ENCODE data around the gene CAPN10. TPM values are rescaled to one million over a fixed set of nuclear protein-coding genes. Genes with fewer than 3 reads are reported as not detected.
"Not testable (repeated sequence)": the region's sequence is repeated elsewhere in the genome, so short reads cannot be mapped to it uniquely, and the experiment has no call there.

The CAPN10 gene, protein sequence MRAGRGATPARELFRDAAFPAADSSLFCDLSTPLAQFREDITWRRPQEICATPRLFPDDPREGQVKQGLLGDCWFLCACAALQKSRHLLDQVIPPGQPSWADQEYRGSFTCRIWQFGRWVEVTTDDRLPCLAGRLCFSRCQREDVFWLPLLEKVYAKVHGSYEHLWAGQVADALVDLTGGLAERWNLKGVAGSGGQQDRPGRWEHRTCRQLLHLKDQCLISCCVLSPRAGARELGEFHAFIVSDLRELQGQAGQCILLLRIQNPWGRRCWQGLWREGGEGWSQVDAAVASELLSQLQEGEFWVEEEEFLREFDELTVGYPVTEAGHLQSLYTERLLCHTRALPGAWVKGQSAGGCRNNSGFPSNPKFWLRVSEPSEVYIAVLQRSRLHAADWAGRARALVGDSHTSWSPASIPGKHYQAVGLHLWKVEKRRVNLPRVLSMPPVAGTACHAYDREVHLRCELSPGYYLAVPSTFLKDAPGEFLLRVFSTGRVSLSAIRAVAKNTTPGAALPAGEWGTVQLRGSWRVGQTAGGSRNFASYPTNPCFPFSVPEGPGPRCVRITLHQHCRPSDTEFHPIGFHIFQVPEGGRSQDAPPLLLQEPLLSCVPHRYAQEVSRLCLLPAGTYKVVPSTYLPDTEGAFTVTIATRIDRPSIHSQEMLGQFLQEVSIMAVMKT
- polyA plus RNA-seq (2011; rRNA removed): 5.6 and 7.5 TPM in 2 replicates
- 8.2 and 9.1 TPM in 2 replicates for polyA minus RNA-seq (2011; rRNA and poly(A)+ RNA removed)

GRCh38 chr2:240586198-240586918, at the start of gene CAPN10:
TSS of gene CAPN10 (plus strand) at chr2:240586734. CDS start at chr2:240586912, 178 bp downstream.
- Histone ChIP-seq H3K4me3 (ENCODE audit: low read depth, low read length) (peak within 1 kb of the TSS; percentile 99), H3K27me3 (ENCODE audit: control insufficient read depth, insufficient read depth, low read length) (no peaks in the 10 kb centered on the region), H3K9me3 (ENCODE audit: control insufficient read depth, insufficient read depth, low read length) (no peaks in the 10 kb centered on the region; the same call in 1 of the 2 replicates), H3K27ac (ENCODE audit: low read depth, low read length) (peak within 1 kb of the TSS; percentile 78)
- TF ChIP-seq CTCF (IDR thresholded peaks at IDR 0.05; ENCODE audit: low read depth, low read length): no peak
- peak; percentile 78 for DNase-seq (ENCODE audit: low read depth, low spot score)
- CTCF ChIA-PET: interaction anchor here (3.3 to 4.0 kb wide), 2 partner anchors 20 to 72 kb away, joined by 22 to 31 read pairs; no protein-coding TSS in a partner anchor
- POLR2A ChIA-PET: interaction anchor here (0.5 to 2.9 kb wide), 9 partner anchors 10 to 451 kb away, joined by 3 to 22 read pairs (median 5); partner anchors contain the start of genes DUSP28 and RNPEPL1

- DNase-seq (ENCODE audit: low read depth, low spot score): no peak
- H3K27me3 ChIP-seq (ENCODE audit: control insufficient read depth, insufficient read depth, low read length): no peaks in the 10 kb centered on the region
- no peaks in the 10 kb centered on the region; the same call in 1 of the 2 replicates for H3K9me3 ChIP-seq (ENCODE audit: control insufficient read depth, insufficient read depth, low read length)
- no peak overlapping the region for H3K4me3 ChIP-seq (ENCODE audit: low read depth, low read length)
- no peak overlapping the region for H3K27ac ChIP-seq (ENCODE audit: low read depth, low read length)
- ChIA-PET POLR2A (no interaction called here), CTCF (interaction anchor here (2.4 kb wide), 1 partner anchor 24 kb away, joined by 8 read pairs; no protein-coding TSS in a partner anchor)
- no peak for TF ChIP-seq CTCF (IDR thresholded peaks at IDR 0.05; ENCODE audit: low read depth, low read length)
Observed at GRCh38 chr2:240538031-240538780, 48.3 kb upstream of the CAPN10 start.

DNA sequence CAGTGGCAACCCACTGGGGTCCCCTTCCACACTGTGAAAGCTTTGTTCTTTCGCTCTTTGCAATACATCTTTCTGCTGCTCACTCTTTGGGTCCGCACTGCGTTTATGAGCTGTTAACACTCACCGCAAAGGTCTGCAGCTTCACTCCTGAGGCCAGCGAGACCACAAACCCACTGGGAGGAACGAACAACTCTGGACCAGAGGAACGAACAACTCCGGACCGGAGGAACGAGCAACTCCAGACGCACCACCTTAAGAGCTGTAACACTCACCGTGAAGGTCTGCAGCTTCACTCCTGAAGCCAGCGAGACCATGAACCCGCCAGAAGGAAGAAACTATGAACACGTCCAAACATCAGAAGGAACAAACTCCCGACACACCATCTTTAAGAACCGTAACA, 47.4 kb upstream of the CAPN10 start:
- H3K9me3 ChIP-seq (ENCODE audit: control insufficient read depth, insufficient read depth, low read length); DNase-seq (ENCODE audit: low read depth, low spot score); H3K4me3 ChIP-seq (ENCODE audit: low read depth, low read length); H3K27ac ChIP-seq (ENCODE audit: low read depth, low read length); POLR2A ChIA-PET; H3K27me3 ChIP-seq (ENCODE audit: control insufficient read depth, insufficient read depth, low read length): not testable (repeated sequence)
- CTCF ChIA-PET: interaction anchor here (2.4 kb wide), 1 partner anchor 25 kb away, joined by 8 read pairs; no protein-coding TSS in a partner anchor

DNA sequence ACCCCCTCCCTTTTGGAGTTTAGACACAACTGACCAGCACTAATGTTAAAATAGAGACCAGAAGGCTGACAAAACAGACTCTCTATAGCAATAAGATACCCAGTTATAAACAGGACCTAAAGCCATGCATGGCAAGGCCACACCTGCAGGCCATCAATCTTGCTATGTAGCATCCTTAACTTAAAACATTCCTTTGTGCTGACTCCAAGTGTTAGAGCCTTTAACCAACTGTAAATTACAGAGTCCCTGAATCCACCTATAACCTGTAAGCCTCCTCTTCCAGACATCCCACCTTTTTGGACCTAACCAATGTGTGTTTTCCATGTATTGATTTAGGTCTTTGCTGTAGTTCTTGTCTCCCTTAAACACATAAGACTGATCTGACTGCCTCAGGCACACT, 46.6 kb upstream of the CAPN10 start:
- no peaks in the 10 kb centered on the region for H3K27me3 ChIP-seq (ENCODE audit: control insufficient read depth, insufficient read depth, low read length)
- no peak for TF ChIP-seq CTCF (IDR thresholded peaks at IDR 0.05; ENCODE audit: low read depth, low read length)
- ChIA-PET POLR2A (no interaction called here), CTCF (no interaction called here)
- no peaks in the 10 kb centered on the region; the same call in 1 of the 2 replicates for H3K9me3 ChIP-seq (ENCODE audit: control insufficient read depth, insufficient read depth, low read length)
- no peak overlapping the region for H3K4me3 ChIP-seq (ENCODE audit: low read depth, low read length)
- no peak for DNase-seq (ENCODE audit: low read depth, low spot score)
- no peak overlapping the region for H3K27ac ChIP-seq (ENCODE audit: low read depth, low read length)

All from AG04450 (cell line).